Measurements from ENCODE around the gene TOPAZ1. TPM values are rescaled to one million over a fixed set of nuclear protein-coding genes. Genes with fewer than 3 reads are reported as not detected.

TOPAZ1 gene
- total RNA-seq, 1 experiment from 2014 or later = not detected

DNA sequence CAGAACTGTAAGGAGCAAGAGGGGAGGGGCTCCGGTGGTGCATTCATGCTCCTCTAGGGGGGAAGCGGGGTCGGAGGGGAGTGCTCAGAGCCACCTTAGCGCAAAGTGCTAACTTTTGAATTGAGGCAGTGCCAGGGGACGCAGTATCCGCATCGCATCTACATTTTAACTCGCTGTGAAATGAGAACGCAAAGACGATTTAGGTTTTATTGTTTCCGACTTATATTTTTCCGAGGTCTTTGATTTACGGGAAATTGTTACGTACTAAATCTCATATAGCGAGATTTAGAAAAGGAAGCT is 97.1 kb downstream of the TOPAZ1 start:
- no TSS peak for BruUV-seq (replicated peaks)
- in situ Hi-C loops (cut with HindIII; ENCODE audit: low pct_unique_long_range_greater_than_20kb, low sequenced_read_pairs) = no loop called here
- CTCF ChIA-PET = no interaction called here

GRCh38 chr3:44339181-44340057 is 97.7 kb downstream of the TOPAZ1 start:
- ATAC-seq = no peak
- BruUV-seq (replicated peaks) = TSS peak; percentile 75
- Histone ChIP-seq H3K4me3 (ENCODE audit: low read depth in 2 of 2, low read length in 2 of 2) (peak overlapping the region; percentile 63 to 68), H3K4me1 (ENCODE audit: control insufficient read depth, insufficient read depth, low read length) (peaks cover 15% of the 10 kb centered on the region), H3K27ac (ENCODE audit: low read length) (peak overlapping the region; percentile 83), H3K36me3 (ENCODE audit: control insufficient read depth, insufficient read depth, low read length) (no peaks in the 10 kb centered on the region; the same call in 1 of the 2 replicates), H3K9me3 (ENCODE audit: control insufficient read depth, insufficient read depth, low read depth, low read length) (no peaks in the 10 kb centered on the region), H3K27me3 (ENCODE audit: control insufficient read depth, insufficient read depth, low read length) (no peaks in the 10 kb centered on the region)
- in situ Hi-C loops (cut with HindIII; ENCODE audit: low pct_unique_long_range_greater_than_20kb, low sequenced_read_pairs) = no loop called here
- intact Hi-C loops (cut with micrococcal nuclease; ENCODE audit: unreplicated experiment) = no loop called here
- TF ChIP-seq REST (IDR thresholded peaks at IDR 0.05; ENCODE audit: insufficient read depth in 1 of 2, low read depth in 2 of 2, low read length in 1 of 2) (no peak), TCF7L2 (IDR thresholded peaks at IDR 0.05; ENCODE audit: low read depth, low read length) (no peak), SIN3A (IDR thresholded peaks at IDR 0.05; ENCODE audit: borderline replicate concordance, insufficient read depth, low read depth, low read length) (no peak), POLR2AphosphoS5 (IDR thresholded peaks at IDR 0.05; ENCODE audit: low read depth, low read length) (no peak)
- TF ChIP-seq, protein P1, sequence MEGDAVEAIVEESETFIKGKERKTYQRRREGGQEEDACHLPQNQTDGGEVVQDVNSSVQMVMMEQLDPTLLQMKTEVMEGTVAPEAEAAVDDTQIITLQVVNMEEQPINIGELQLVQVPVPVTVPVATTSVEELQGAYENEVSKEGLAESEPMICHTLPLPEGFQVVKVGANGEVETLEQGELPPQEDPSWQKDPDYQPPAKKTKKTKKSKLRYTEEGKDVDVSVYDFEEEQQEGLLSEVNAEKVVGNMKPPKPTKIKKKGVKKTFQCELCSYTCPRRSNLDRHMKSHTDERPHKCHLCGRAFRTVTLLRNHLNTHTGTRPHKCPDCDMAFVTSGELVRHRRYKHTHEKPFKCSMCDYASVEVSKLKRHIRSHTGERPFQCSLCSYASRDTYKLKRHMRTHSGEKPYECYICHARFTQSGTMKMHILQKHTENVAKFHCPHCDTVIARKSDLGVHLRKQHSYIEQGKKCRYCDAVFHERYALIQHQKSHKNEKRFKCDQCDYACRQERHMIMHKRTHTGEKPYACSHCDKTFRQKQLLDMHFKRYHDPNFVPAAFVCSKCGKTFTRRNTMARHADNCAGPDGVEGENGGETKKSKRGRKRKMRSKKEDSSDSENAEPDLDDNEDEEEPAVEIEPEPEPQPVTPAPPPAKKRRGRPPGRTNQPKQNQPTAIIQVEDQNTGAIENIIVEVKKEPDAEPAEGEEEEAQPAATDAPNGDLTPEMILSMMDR (IDR thresholded peaks at IDR 0.05) = no peak
- POLR2A ChIA-PET = no interaction called here
- CTCF ChIA-PET = no interaction called here
- DNase-seq (ENCODE audit: low read depth, low spot score) = no peak

More for the DNA sequence above, 97.1 kb downstream of the TOPAZ1 start:
- no peaks in the 10 kb centered on the region for H3K27me3 ChIP-seq (ENCODE audit: control insufficient read depth, insufficient read depth, low read length)
- intact Hi-C loops (cut with micrococcal nuclease; ENCODE audit: unreplicated experiment) = no loop called here
- TF ChIP-seq POLR2AphosphoS5 (IDR thresholded peaks at IDR 0.05; ENCODE audit: low read depth, low read length) = no peak
- TF ChIP-seq SIN3A (IDR thresholded peaks at IDR 0.05; ENCODE audit: borderline replicate concordance, insufficient read depth, low read depth, low read length) = no peak
- TF ChIP-seq TCF7L2 (IDR thresholded peaks at IDR 0.05; ENCODE audit: low read depth, low read length) = no peak
- TF ChIP-seq, protein P1 (IDR thresholded peaks at IDR 0.05) = no peak
- TF ChIP-seq REST (IDR thresholded peaks at IDR 0.05; ENCODE audit: insufficient read depth in 1 of 2, low read depth in 2 of 2, low read length in 1 of 2) = no peak
- POLR2A ChIA-PET = no interaction called here
- H3K4me3 ChIP-seq (ENCODE audit: low read depth in 2 of 2, low read length in 2 of 2) = peak overlapping the region; percentile 63 to 68
- H3K9me3 ChIP-seq (ENCODE audit: control insufficient read depth, insufficient read depth, low read depth, low read length) = no peaks in the 10 kb centered on the region
- peaks cover 15% of the 10 kb centered on the region for H3K4me1 ChIP-seq (ENCODE audit: control insufficient read depth, insufficient read depth, low read length)
- DNase-seq (ENCODE audit: low read depth, low spot score) (no peak), ATAC-seq (no peak)
- no peaks in the 10 kb centered on the region; the same call in 1 of the 2 replicates for H3K36me3 ChIP-seq (ENCODE audit: control insufficient read depth, insufficient read depth, low read length)
- H3K27ac ChIP-seq (ENCODE audit: low read length) = peak overlapping the region; percentile 83
